NCI-H187 treated with DMSO at 0.1 percent for 48 hours (cell line): ENCODE results near the gene P2RY11.

Experiments
- DNase-seq: peaks from one replicate; lab custom pipeline; 2025; lab: John Stamatoyannopoulos, UW

The P2RY11 gene

DNA sequence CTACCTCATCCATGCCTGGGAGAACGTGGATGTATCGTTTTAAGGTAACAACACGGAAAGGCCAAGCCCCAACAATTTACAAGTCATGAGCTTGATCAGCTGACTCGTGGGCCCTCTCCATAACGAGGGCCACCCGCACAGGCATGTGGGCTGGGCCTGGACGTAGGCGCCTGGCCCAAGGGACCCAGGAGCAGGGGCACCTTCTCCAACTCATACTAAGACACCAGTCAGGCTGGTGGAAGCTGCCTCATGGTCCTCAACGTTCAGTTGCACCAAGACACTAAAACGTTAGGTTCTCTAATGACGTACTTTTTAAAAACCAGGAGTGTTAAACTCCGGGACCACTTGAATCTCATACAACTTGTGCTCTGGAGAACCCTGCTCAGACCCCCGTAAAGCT, 30.0 kb downstream of the P2RY11 start:
- no peak for DNase-seq

DNA sequence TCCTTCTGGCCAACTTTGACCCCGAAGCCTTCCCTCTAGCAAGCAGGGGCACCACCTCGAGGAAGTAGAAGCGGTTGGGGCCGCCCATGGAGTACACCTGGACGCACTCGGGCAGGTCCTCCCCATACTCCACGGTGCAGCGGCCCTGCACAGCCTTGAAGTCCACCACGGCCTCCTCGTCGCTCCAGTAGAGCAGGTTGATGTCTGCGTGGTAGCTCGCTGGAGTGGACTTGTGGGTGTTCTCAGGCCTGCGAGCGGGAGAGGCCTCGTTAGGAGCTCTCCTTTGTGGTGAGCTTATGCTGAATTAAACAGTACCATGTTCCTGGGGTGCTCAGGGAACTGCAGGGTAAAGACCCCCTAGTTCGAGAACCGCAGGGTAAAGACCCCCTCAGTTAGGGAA, 30.5 kb downstream of the P2RY11 start:
- no peak for DNase-seq

DNA sequence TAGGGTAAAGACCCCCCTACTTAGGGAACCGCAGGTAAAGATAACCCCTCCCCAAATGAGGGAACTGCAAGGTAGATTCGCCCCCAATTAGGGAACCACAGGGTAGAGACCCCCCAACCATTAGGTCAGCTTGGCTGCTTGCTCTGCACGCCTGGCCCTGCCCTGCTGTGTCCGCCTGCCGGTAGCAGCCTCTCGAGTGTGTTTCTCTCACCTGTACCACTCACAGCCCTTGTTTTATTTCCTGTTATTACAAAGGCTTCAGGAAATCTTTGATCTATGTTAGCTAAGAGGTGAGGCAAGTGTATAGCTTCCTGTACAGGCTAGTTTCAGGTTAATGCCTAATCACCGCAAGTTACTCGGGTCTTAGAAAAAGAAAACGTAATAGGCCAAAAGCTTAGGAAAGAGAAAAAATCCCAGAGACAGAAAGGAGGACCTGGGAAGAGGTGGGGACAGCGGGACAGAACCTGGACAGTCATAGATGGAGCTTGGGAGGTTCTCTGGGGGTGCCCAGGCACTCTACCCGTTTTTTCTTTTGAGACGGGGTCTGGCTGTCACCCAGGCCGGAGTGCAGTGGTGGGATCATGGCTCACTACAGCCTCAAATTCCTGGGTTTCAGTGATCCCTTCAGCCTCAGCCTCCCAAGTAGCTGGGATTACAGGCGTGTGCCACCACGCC, 31.3 kb downstream of the P2RY11 start:
- no peak for DNase-seq

DNA sequence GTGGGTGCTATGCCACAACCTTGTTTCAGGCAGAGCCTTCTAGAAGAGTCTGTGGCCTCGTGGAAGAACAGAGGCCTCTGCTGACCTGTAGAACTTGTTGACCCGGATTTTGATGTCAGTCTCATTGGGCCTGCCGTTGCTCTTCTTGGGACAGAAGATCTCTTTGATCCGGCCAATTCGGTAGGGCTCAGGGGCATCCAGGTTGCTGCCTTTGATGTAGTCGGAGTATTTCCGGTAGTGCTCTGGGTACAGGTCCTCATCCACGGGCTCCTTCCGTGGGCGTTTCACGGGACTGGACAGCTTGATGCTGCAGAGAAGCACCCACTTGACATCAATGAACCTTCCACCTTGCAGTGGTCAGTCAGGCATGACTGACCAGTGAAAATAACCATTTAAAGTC, 32.2 kb downstream of the P2RY11 start:
- DNase-seq: no peak

DNA sequence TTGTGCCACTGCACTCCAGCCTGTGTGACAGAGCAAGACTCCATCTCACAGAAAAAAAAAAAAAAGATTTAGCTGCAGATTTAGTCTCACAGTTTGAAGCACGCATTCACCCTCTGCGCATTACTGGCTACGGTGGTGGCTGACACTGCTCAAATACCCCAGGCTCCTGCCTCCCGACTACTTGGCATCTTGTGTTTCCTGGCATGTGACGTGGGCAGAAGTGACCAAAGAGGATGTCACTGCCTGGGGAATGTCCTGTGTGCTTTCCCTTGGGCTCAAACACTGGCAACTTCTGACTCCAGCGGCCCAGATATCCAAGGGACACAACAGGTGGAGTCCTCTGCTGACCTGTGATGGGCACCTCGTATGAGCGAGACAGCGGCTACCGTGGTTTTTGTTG, 32.9 kb downstream of the P2RY11 start:
- DNase-seq: no peak

DNA sequence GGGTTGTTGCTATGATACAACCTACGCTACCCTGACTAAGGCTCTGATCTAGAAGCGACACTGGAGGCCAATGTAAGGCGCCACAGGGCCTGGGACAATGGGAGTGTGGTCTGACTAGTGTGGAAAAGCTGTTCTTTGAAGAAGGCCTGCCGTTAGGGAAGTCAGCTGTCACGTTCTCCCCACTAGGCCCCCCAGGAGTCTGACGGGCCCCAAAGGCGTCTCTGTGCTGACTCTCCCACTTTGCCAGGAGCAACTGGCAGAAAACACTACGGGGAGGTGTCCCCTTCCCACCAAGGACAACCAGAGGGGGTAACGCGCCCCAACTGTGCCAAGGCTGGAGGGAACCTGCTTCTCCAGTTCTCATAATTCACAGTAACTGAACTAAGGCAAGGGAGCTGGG, 33.5 kb downstream of the P2RY11 start:
- no peak for DNase-seq

DNA sequence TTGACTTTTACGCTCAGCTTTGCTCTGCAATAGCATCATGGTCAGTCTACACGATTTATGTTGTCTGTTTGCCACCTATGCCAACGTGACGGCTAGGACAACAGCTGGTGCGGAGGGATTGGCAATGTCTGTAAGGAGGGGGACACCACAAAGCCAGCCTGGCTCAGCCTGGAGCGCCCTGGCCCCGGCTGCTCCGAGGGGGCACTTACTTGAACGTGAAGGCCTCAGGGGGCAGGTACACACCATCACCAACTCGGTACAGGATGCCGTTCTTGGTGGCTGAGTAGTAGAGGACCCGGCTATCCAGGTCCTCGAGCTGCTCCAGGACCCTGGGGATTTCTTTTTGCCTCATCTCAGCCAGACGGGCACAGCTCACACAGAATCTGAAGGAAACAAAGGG, 34.6 kb downstream of the P2RY11 start:
- DNase-seq: no peak

DNA sequence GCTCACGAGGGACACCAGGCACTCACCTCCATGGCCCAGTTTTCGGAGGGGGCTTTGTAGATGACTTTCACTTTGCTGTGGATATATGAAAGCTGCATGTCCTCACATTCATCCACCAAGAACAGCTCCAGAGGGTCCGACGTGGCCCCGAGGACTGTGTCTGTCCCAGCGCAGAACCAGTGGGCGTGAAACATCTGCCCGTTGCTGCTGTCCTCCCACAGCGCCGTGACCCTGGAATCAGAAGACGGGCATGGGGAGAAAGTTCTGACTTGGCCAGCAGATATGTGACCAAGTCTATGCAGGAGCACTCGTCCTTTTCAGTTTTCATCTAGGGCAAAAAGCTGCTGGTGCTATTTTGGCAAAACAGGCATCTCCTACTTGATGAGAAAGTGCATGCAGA, 37.9 kb downstream of the P2RY11 start:
- DNase-seq: no peak

DNA sequence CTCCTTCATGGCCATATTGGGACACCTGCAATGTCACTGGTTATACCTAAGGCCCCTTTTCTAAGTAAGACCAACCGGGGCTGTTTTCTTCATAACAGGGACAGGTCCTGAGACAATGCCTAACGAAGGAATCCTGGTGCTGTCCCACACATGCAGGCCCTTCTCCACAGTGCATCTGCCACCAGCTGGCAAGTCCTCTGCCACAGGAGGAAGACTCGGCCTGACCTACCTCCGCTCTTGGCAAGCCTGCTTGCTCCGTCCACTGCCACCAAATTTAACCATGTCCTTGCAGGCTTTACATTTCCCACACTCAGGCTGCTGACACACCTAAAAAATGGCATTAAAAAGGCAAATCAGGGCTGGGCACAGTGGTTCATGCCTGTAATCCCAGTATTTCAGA, 40.0 kb downstream of the P2RY11 start:
- DNase-seq: no peak

DNA sequence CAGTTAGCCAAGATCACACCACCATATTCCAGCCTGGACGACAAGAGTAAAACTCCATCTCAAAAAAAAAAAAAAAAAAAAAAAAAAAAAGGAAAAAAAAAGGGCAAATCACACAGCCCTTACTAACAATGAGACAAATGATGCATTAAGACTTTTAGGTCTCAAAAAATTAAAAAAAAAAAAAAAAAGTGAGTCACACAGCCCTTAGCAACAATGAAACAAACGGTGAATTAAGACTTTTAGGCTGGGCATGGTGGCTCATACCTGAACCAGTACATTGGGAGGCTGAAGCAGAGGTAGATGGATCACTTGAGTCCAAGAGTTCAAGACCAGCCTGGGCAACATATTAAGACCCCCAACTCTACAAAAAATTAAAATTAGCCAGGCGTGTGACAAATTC, 40.6 kb downstream of the P2RY11 start:
- DNase-seq: no peak

DNA sequence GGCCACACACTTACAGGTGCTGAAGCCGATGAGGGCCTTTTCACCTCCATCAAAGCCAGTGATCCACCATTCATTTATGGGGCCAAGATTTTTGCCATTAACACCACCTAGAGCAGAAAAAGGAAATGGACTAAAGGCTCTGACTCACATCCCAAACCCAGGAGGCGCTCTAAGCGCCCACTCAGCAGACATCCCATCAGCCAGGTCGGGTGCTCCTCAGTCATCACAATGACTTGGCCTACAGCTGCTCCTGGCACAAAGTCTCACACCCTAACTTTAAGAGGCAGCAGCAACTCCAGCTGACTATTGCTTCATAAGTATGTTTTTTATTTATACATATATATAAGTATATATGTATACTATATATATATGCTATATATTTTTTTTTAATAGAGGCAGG, 44.3 kb downstream of the P2RY11 start:
- DNase-seq: no peak

DNA sequence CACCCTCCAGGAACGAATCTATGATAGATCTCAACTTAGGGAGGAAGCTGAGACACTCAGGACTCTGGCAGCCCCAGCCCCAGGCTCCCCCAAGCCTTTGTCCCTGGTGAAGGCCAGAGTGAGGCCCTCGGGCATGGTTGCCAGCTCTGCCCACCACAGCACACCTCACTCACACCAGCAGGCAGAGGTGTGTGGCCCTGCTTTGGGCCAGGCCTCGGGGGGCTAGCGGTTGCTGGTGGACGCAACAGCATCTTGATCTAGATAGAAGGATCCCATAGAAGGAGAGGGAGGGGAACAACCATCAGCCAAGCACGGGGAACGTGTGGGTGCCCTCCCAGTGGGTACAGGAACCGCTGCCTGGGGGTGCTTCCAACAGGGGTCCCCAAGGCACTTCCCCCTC, 46.6 kb downstream of the P2RY11 start:
- DNase-seq: no peak

DNA sequence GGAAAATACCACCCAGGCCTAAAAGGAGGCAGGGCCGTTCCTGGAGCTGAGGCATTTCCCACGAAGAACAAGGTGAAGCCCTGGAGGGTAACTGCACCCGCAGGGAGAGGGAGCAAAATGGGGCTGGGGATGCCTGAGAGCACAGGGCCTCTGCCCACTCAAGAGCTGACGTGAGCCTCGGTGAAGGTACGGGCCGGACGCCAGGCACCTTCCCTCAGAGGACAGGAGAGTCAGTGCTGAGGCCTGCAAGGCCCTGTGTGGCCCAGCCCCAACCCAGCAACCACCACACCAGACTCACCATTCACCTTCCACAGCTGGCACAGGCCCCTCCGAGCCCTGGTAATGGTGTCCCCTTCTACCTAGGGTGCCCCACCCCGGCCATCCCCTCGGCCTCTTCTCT, 47.0 kb downstream of the P2RY11 start:
- DNase-seq: no peak

DNA sequence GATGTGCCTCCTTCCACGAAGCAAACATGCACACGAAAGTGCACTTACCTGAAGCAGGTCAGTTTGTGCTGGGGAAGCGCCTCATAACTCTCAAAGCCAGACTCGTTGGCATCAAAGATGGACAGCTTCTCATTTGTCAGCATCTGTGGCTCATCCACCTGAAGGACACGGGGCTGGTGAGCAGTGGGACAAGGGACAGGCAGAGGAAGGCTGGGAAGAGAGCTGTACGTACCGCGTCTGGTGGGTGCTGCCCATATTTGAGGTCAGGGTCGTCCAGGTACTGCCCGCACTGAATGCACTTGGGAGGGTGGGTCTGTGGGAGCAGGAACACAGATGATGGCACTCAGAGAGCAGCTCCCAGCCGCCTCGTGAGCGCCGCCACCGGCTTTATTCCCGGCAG, 48.1 kb downstream of the P2RY11 start:
- no peak for DNase-seq

DNA sequence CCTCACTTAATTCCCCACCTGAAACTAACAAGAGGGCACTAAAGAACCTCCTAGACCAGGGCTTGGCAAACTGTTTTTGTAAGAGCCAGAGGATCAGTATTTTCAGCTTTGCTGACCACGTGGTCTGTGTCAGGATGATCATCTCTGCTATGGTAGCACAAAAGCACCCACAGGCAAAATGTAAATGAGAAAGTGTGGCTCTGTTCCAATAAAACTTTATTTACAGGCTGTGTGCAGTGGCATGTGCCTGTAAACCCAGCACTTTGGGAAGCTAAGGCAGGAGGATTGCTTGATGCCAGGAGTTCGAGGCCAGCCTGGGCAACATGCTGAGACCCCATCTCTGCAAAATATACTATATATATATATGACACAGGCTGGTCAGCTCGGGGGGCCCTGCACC, 52.0 kb downstream of the P2RY11 start:
- DNase-seq: no peak
